Measurements from ENCODE around the gene MAPKAP1. TPM values are rescaled to one million over a fixed set of nuclear protein-coding genes. Genes with fewer than 3 reads are reported as not detected.

The MAPKAP1 gene
- total RNA-seq (2022; extraction: Qiagen RNA extraction), result 67.2 to 82.6 TPM (median 78.8 TPM) in 5 replicates

DNA sequence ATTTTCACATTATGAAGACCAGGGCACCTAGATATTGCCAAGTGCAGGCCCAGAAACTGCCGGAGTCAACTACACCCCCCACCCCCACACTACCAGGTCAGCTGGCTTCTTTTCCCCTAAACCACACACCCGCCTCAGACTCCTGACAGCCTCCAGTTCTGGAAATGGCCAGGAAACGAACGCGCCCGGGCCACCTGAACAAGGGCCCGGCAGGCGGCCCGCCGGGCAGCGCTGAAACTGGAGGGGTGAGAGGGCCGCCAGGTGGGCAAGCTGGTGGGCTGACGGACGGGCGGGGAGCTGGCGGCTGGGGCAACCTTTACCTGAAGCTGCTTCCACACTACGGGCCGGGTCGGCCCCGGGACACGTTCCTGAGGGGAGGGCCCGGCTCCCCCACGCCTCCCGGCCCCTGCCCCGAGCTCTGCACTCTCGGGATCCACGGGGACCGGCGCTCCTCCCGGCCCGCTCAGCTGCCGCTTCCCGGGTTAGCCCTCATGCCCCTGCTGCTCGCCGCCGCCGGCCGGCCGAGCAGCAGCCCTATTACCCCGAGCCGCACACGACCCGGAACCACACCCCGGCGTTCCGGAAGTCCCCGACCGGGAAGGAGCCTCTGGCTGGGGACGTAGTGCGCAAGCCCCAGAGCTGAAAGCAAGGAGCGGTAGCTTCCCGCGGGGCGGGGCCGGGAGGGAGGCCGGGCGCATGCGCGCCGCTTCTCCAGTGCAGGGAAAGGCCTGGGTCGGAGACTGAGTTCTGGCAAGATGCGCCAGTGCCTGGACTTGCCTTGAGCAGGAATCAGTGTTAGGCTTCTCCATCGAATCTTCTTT lies at the start of gene MAPKAP1:
MAPKAP1 (minus strand) TSS at position 558 of the 821 bp plus-strand sequence. CDS start 34,634 bp downstream, outside the sequence.

GRCh38 chr9:125747053-125747764 lies 40.2 kb upstream of the MAPKAP1 start, which contains the start of gene PBX3:
Gene PBX3 (plus strand): TSS chr9:125747373.

Other genes starting within 250 kb of the MAPKAP1 start
- 11.5 to 12.9 TPM (median 12.1 TPM) in 5 replicates for gene PBX3, start 40.2 kb upstream of the MAPKAP1 start, total RNA-seq (2022; extraction: Qiagen RNA extraction)

All from A549 treated with dexamethasone at 1 μM for 4 hours (cell line).